Neural progenitor cell (in vitro differentiated cells): ENCODE results near the gene SLC36A2.

Experiments used
- CTCF ChIP-seq: fragments of 200-600 bp; sonication (generic); IDR thresholded peaks from 2 replicates; pipeline ENCODE4 v1.5.1; 2017; ENCODE audit warnings: antibody characterized with exemption, mild to moderate bottlenecking
- EZH2 ChIP-seq: fragments of 200-600 bp; sonication (generic); IDR thresholded peaks from 2 replicates; pipeline ENCODE4 v1.6.1; 2017; ENCODE audit warnings: antibody characterized with exemption, mild to moderate bottlenecking, moderate library complexity
- EZH2phosphoT487 ChIP-seq: fragments of 200-600 bp; sonication (generic); IDR thresholded peaks from 2 replicates; pipeline ENCODE4 v1.6.1; 2017; ENCODE audit warnings: antibody characterized with exemption

GRCh38 chr5:151347369-151347768, at the start of gene SLC36A2:
- TF ChIP-seq CTCF (no peak), EZH2 (no peak), EZH2phosphoT487 (no peak)
